ENCODE data around the gene RANBP3. TPM values are rescaled to one million over a fixed set of nuclear protein-coding genes. Genes with fewer than 3 reads are reported as not detected.
A peak's percentile ranks its signal among the peaks of the same experiment; 100 is the strongest.

RANBP3 gene
- total and polyA plus RNA-seq, 2 of the 8 experiments (the other 6 are each of a cell fraction or from before 2014, with no cell fraction given) = 95.4 to 122 TPM

DNA sequence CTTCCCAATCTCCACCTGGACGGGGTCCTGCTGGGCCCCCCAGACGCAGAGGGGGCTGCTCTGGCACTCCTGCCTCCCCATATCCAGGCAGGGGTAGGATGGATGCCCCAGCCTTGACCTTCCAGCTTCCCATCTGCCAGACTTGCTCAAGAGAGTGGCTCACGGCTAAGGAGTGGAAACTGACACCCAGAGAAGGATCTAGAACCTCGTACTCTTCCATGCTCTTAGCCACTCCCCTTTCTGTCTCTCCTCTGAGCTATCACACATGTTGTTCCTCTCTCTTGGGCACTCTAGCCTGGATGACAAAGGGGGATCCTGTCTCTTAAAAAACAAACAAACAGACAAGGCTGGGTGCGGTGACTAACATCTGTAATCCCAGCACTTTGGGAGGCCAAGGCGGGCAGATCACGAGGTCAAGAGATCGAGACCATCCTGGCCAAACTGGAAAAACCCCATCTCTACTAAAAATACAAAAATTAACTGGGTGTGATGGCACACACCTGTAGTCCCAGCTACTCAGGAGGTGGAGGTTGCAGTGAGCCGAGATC is 95.4 kb downstream of the RANBP3 start:
- ChIA-PET CTCF (ENCODE audit: partially characterized antibody) (interaction anchor here (0.8 to 1.6 kb wide), 5 partner anchors 9 to 188 kb away, joined by 3 to 9 read pairs (median 4); no protein-coding TSS in a partner anchor), POLR2A (ENCODE audit: partially characterized antibody) (interaction anchor here (1.0 to 2.2 kb wide), 4 partner anchors 8 to 88 kb away, joined by 3 to 6 read pairs (median 4); no protein-coding TSS in a partner anchor)
- no peaks in the 10 kb centered on the region for H3K9me3 ChIP-seq (ENCODE audit: insufficient read depth in 2 of 2, low read depth in 1 of 2, low read length in 1 of 2)
- H3K4me3 ChIP-seq (ENCODE audit: extremely low read depth in 1 of 4, insufficient read depth in 2 of 4, low read depth in 3 of 4, low read length in 4 of 4) = no peak overlapping the region
- no peak overlapping the region for H3K23ac ChIP-seq (ENCODE audit: insufficient read length)
- no peak overlapping the region for H3K14ac ChIP-seq (ENCODE audit: insufficient read length)
- no peaks in the 10 kb centered on the region for H3K23me2 ChIP-seq (ENCODE audit: low read depth, low read length)
- no peak overlapping the region for H3K56ac ChIP-seq (replicated peaks; ENCODE audit: insufficient read length, low read depth, low read length)
- DNase-seq (ENCODE audit: low read depth in 1 of 2, low spot score in 2 of 2) (no peak), FAIRE-seq (no peak)
- no peak overlapping the region for H2BK15ac ChIP-seq (ENCODE audit: low read length)
- 78% methylated on average over 9 of the region's 9 CpGs; no CpG with 5 or more reads in 1 of the 2 experiments for WGBS, 2 experiments (ENCODE audit: extremely low coverage in 1 of 2, insufficient coverage in 1 of 2, insufficient read length in 1 of 2, insufficient replicate concordance in 2 of 2, low coverage in 1 of 2, low lambda C conversion rate in 2 of 2, missing lambda C conversion rate in 1 of 2)
- H3K4ac ChIP-seq (replicated peaks; ENCODE audit: insufficient read length, low read depth, low read length) = no peak overlapping the region
- H3K4me2 ChIP-seq (ENCODE audit: insufficient read depth in 1 of 2, low read depth in 2 of 2, low read length in 2 of 2) = no peak overlapping the region
- no peak overlapping the region for H2AK5ac ChIP-seq (ENCODE audit: low read depth, low read length)
- H4K8ac ChIP-seq (ENCODE audit: extremely low read depth, insufficient read depth, low read length) = no peak overlapping the region
- 0 out of 2 replicates have a peak overlapping the region, but pooled peaks have one; percentile 4 for H2BK20ac ChIP-seq (ENCODE audit: low read length)
- no peak overlapping the region for H4K5ac ChIP-seq (ENCODE audit: insufficient read length, low read depth, low read length)
- peak overlapping the region; percentile 36; the same call in 1 of the 2 replicates for H3K18ac ChIP-seq (ENCODE audit: extremely low read depth, low read length)
- H3K9ac ChIP-seq (replicated peaks in 1 of 4; ENCODE audit: extremely low read depth in 1 of 4, low read depth in 3 of 4, low read length in 3 of 4) = no peak overlapping the region
- peaks cover 0 to 17% (median 6%) of the 10 kb centered on the region in 4 experiments; a peak in 6 of 7 replicates for H3K4me1 ChIP-seq (replicated peaks in 1 of 4; ENCODE audit: control insufficient read depth in 3 of 4, insufficient read depth in 4 of 4, low read length in 3 of 4)
- H3K27ac ChIP-seq (ENCODE audit: low read depth, low read length) = no peak overlapping the region
- peaks cover 0 to 2% (median under 1%) of the 10 kb centered on the region in 4 experiments; a peak in 1 of 7 replicates for H3K27me3 ChIP-seq (replicated peaks in 1 of 4; ENCODE audit: control insufficient read depth in 3 of 4, extremely low read depth in 1 of 4, insufficient read depth in 3 of 4, low read length in 3 of 4)
- no peaks in the 10 kb centered on the region for H3K36me3 ChIP-seq (ENCODE audit: control insufficient read depth in 2 of 4, insufficient read depth in 4 of 4, low read length in 3 of 4)
- H2BK12ac ChIP-seq (ENCODE audit: low read depth, low read length) = no peak overlapping the region
- peak overlapping the region; percentile 84 for H4K91ac ChIP-seq (replicated peaks; ENCODE audit: insufficient read length, low read length)
- no peaks in the 10 kb centered on the region for H4K20me1 ChIP-seq (replicated peaks in 1 of 2; ENCODE audit: control insufficient read depth in 1 of 2, insufficient read depth in 2 of 2, low read length in 2 of 2)
- H3K79me2 ChIP-seq (ENCODE audit: control insufficient read depth in 1 of 2, insufficient read depth in 2 of 2, low read length in 2 of 2) = no peaks in the 10 kb centered on the region
- no peak overlapping the region for H2AFZ ChIP-seq (ENCODE audit: low read length)
- no peaks in the 10 kb centered on the region for H3K79me1 ChIP-seq (ENCODE audit: low read depth, low read length)
- no peak overlapping the region for H2BK5ac ChIP-seq (ENCODE audit: low read depth, low read length)
- H2BK120ac ChIP-seq (replicated peaks; ENCODE audit: low read depth, low read length) = no peak overlapping the region
- TF ChIP-seq POLR2A (IDR thresholded peaks at IDR 0.05; ENCODE audit: control extremely low read depth in 1 of 2, low read depth in 2 of 2, low read length in 2 of 2) (no peak), RBBP5 (IDR thresholded peaks at IDR 0.05; ENCODE audit: borderline replicate concordance, low read depth, low read length) (no peak), CBX5 (IDR thresholded peaks at IDR 0.05; ENCODE audit: low read depth, low read length) (no peak)

Data from H1 (cell line).